ENCODE results near the gene CALML5.

- no peak for TF ChIP-seq FOSL1 (tag; conservative IDR thresholded peaks at IDR 0.05)
- TF ChIP-seq NR2C2 (CRISPR knock-in tag; IDR thresholded peaks at IDR 0.05): no peak
- no peak for TF ChIP-seq NR2C2 (tag; IDR thresholded peaks at IDR 0.05)
Measured at GRCh38 chr10:5538892-5539651, 39.7 kb upstream of the CALML5 start.
